ENCODE measurements around the gene ZNF135. TPM values are rescaled to one million over a fixed set of nuclear protein-coding genes. Genes with fewer than 3 reads are reported as not detected.
A peak's percentile ranks its signal among the peaks of the same experiment; 100 is the strongest.

The ZNF135 gene
- total and polyA plus RNA-seq, 2 of the 13 experiments (the other 11 are each of a cell fraction or from before 2014, with no cell fraction given), result not detected

DNA sequence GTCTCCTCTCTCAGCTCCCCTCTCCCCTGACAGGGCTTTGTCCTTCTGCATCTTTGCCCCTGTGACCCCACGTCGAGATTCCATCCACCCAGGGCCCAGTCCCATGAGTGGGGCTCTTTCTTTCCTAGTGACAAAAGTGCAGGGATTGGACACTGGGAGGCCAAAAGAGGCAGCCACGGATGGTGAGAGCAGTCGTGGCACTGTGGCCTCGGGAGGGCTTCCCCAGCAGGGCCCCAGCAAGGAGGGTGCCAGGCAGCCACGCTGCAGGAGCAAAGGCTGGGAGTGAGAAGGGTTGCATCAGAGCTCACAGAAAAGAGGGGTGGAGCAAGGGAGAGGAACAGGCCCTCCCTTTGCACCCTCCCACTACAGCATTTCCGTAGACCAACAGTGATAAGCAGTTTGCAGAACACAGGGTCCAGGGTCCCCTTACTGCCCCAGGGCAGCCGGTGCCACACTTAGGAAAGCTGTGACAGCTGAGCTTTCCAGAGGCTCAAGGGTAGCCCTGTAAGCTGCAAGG is 20.3 kb upstream of the ZNF135 start (continued):
- TF ChIP-seq ZNF567 (CRISPR knock-in tag; IDR thresholded peaks at IDR 0.05; ENCODE audit: borderline replicate concordance) (no peak), ZNF10 (CRISPR knock-in tag; IDR thresholded peaks at IDR 0.05; ENCODE audit: borderline replicate concordance, low read depth) (no peak), NAIF1 (CRISPR knock-in tag; IDR thresholded peaks at IDR 0.05; ENCODE audit: borderline replicate concordance) (no peak), NR2F6 (IDR thresholded peaks at IDR 0.05) (no peak), NR2F6 (CRISPR knock-in tag; IDR thresholded peaks at IDR 0.05) (no peak), FOXK2 (IDR thresholded peaks at IDR 0.05) (no peak), ZNF619 (CRISPR knock-in tag; IDR thresholded peaks at IDR 0.05) (0 out of 2 replicates have a peak, but pooled peaks have one; percentile 24), KMT2B (CRISPR knock-in tag; IDR thresholded peaks at IDR 0.05) (no peak), ZNF709 (CRISPR knock-in tag; IDR thresholded peaks at IDR 0.05) (no peak), ZNF224 (CRISPR knock-in tag; IDR thresholded peaks at IDR 0.05) (no peak), ZNF781 (CRISPR knock-in tag; IDR thresholded peaks at IDR 0.05; ENCODE audit: borderline replicate concordance, not compliant biosample characterization) (no peak), CHD4 (IDR thresholded peaks at IDR 0.05; ENCODE audit: borderline replicate concordance, low read length) (no peak), ZNF274 (CRISPR knock-in tag; IDR thresholded peaks at IDR 0.05) (no peak), ZMAT3 (CRISPR knock-in tag; conservative IDR thresholded peaks at IDR 0.05) (no peak), CBX1 (IDR thresholded peaks at IDR 0.05; ENCODE audit: low read depth) (no peak), STAG1 (CRISPR knock-in tag; IDR thresholded peaks at IDR 0.05) (no peak), ZNF138 (CRISPR knock-in tag; IDR thresholded peaks at IDR 0.05; ENCODE audit: low read depth) (no peak)
- TF ChIP-seq, protein P1, sequence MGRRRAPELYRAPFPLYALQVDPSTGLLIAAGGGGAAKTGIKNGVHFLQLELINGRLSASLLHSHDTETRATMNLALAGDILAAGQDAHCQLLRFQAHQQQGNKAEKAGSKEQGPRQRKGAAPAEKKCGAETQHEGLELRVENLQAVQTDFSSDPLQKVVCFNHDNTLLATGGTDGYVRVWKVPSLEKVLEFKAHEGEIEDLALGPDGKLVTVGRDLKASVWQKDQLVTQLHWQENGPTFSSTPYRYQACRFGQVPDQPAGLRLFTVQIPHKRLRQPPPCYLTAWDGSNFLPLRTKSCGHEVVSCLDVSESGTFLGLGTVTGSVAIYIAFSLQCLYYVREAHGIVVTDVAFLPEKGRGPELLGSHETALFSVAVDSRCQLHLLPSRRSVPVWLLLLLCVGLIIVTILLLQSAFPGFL (CRISPR knock-in tag; IDR thresholded peaks at IDR 0.05), result no peak
- TF ChIP-seq, protein P2, sequence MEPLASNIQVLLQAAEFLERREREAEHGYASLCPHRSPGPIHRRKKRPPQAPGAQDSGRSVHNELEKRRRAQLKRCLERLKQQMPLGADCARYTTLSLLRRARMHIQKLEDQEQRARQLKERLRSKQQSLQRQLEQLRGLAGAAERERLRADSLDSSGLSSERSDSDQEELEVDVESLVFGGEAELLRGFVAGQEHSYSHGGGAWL (CRISPR knock-in tag; IDR thresholded peaks at IDR 0.05), result no peak
- TF ChIP-seq, protein P3, sequence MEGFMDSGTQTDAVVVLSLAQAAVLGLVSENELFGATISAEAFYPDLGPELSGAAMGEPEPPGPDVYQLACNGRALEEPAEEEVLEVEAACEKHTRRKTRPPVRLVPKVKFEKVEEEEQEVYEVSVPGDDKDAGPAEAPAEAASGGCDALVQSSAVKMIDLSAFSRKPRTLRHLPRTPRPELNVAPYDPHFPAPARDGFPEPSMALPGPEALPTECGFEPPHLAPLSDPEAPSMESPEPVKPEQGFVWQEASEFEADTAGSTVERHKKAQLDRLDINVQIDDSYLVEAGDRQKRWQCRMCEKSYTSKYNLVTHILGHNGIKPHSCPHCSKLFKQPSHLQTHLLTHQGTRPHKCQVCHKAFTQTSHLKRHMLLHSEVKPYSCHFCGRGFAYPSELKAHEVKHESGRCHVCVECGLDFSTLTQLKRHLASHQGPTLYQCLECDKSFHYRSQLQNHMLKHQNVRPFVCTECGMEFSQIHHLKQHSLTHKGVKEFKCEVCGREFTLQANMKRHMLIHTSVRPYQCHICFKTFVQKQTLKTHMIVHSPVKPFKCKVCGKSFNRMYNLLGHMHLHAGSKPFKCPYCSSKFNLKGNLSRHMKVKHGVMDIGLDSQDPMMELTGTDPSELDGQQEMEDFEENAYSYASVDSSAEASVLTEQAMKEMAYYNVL (CRISPR knock-in tag; IDR thresholded peaks at IDR 0.05; ENCODE audit: borderline replicate concordance), result no peak
- TF ChIP-seq, protein P4, sequence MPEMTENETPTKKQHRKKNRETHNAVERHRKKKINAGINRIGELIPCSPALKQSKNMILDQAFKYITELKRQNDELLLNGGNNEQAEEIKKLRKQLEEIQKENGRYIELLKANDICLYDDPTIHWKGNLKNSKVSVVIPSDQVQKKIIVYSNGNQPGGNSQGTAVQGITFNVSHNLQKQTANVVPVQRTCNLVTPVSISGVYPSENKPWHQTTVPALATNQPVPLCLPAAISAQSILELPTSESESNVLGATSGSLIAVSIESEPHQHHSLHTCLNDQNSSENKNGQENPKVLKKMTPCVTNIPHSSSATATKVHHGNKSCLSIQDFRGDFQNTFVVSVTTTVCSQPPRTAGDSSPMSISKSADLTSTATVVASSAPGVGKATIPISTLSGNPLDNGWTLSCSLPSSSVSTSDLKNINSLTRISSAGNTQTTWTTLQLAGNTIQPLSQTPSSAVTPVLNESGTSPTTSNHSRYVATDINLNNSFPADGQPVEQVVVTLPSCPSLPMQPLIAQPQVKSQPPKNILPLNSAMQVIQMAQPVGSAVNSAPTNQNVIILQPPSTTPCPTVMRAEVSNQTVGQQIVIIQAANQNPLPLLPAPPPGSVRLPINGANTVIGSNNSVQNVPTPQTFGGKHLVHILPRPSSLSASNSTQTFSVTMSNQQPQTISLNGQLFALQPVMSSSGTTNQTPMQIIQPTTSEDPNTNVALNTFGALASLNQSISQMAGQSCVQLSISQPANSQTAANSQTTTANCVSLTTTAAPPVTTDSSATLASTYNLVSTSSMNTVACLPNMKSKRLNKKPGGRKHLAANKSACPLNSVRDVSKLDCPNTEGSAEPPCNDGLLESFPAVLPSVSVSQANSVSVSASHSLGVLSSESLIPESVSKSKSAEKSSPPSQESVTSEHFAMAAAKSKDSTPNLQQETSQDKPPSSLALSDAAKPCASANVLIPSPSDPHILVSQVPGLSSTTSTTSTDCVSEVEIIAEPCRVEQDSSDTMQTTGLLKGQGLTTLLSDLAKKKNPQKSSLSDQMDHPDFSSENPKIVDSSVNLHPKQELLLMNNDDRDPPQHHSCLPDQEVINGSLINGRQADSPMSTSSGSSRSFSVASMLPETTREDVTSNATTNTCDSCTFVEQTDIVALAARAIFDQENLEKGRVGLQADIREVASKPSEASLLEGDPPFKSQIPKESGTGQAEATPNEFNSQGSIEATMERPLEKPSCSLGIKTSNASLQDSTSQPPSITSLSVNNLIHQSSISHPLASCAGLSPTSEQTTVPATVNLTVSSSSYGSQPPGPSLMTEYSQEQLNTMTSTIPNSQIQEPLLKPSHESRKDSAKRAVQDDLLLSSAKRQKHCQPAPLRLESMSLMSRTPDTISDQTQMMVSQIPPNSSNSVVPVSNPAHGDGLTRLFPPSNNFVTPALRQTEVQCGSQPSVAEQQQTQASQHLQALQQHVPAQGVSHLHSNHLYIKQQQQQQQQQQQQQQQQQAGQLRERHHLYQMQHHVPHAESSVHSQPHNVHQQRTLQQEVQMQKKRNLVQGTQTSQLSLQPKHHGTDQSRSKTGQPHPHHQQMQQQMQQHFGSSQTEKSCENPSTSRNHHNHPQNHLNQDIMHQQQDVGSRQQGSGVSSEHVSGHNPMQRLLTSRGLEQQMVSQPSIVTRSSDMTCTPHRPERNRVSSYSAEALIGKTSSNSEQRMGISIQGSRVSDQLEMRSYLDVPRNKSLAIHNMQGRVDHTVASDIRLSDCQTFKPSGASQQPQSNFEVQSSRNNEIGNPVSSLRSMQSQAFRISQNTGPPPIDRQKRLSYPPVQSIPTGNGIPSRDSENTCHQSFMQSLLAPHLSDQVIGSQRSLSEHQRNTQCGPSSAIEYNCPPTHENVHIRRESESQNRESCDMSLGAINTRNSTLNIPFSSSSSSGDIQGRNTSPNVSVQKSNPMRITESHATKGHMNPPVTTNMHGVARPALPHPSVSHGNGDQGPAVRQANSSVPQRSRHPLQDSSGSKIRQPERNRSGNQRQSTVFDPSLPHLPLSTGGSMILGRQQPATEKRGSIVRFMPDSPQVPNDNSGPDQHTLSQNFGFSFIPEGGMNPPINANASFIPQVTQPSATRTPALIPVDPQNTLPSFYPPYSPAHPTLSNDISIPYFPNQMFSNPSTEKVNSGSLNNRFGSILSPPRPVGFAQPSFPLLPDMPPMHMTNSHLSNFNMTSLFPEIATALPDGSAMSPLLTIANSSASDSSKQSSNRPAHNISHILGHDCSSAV (CRISPR knock-in tag; IDR thresholded peaks at IDR 0.05; ENCODE audit: borderline replicate concordance), result no peak

Measured in HepG2 (cell line).